GM12892 (cell line): ENCODE data around the gene PDGFC.

ENCODE experiments used
- DNase-seq: peaks from one replicate; pipeline ENCODE4 v3.0.0; 2011; ENCODE audit not compliant: insufficient read length
- FAIRE-seq: peaks from 2 replicates; lab custom pipeline; 2011; peaks lifted over from hg19 to GRCh38; lab: Jason Lieb, UNC
- POLR2A ChIP-seq: IDR thresholded peaks from 2 replicates; pipeline ENCODE4 v1.6.1; 2011; ENCODE audit warnings: low read depth, low read length, control low read depth
- POLR2AphosphoS5 ChIP-seq: IDR thresholded peaks from 2 replicates; pipeline ENCODE4 v1.6.1; 2011; ENCODE audit warnings: low read depth, low read length, control low read depth
- TAF1 ChIP-seq: IDR thresholded peaks from 2 replicates; pipeline ENCODE4 v1.6.1; 2011; ENCODE audit warnings: low read depth, mild to moderate bottlenecking, control low read depth, low read length, borderline replicate concordance

Gene PDGFC

GRCh38 chr4:156767911-156768415, 203.6 kb downstream of the PDGFC start:
- no peak for DNase-seq
- no peak for FAIRE-seq
- TF ChIP-seq TAF1: no peak

GRCh38 chr4:156766846-156767245, 204.8 kb downstream of the PDGFC start:
- FAIRE-seq (no peak), DNase-seq (no peak)
- TF ChIP-seq POLR2AphosphoS5: no peak
- TF ChIP-seq POLR2A: no peak
- no peak for TF ChIP-seq TAF1

GRCh38 chr4:156765277-156765676, 206.3 kb downstream of the PDGFC start:
- FAIRE-seq (no peak), DNase-seq (no peak)
- no peak for TF ChIP-seq TAF1
- TF ChIP-seq POLR2A: no peak
- TF ChIP-seq POLR2AphosphoS5: no peak

GRCh38 chr4:156764846-156765245, 206.8 kb downstream of the PDGFC start:
- FAIRE-seq (no peak), DNase-seq (no peak)
- no peak for TF ChIP-seq POLR2A
- TF ChIP-seq POLR2AphosphoS5: no peak
- no peak for TF ChIP-seq TAF1

- DNase-seq (no peak), FAIRE-seq (no peak)
- TF ChIP-seq POLR2A (no peak), TAF1 (no peak), POLR2AphosphoS5 (no peak)
Observed at GRCh38 chr4:156764145-156764544, 207.5 kb downstream of the PDGFC start.

GRCh38 chr4:156763511-156763910, 208.1 kb downstream of the PDGFC start:
- FAIRE-seq (no peak), DNase-seq (no peak)
- TF ChIP-seq POLR2AphosphoS5 (no peak), POLR2A (no peak), TAF1 (no peak)

- FAIRE-seq: no peak
- TF ChIP-seq POLR2A (no peak), TAF1 (no peak), POLR2AphosphoS5 (no peak)
Observed at GRCh38 chr4:156762851-156763250, 208.7 kb downstream of the PDGFC start.

GRCh38 chr4:156756118-156756517, 215.5 kb downstream of the PDGFC start:
- FAIRE-seq (no peak), DNase-seq (no peak)
- TF ChIP-seq POLR2AphosphoS5 (no peak), TAF1 (no peak), POLR2A (no peak)

More at GRCh38 chr4:156762851-156763250, 208.7 kb downstream of the PDGFC start:
- no peak for DNase-seq

GRCh38 chr4:156754832-156755570, 216.6 kb downstream of the PDGFC start:
- DNase-seq (no peak), FAIRE-seq (no peak)
- TF ChIP-seq POLR2A (no peak), TAF1 (no peak)

GRCh38 chr4:156751486-156751885, 220.1 kb downstream of the PDGFC start:
- FAIRE-seq: no peak
- TF ChIP-seq POLR2AphosphoS5 (no peak), TAF1 (no peak), POLR2A (no peak)
- DNase-seq: no peak

GRCh38 chr4:156749426-156750403, 221.9 kb downstream of the PDGFC start:
- DNase-seq (no peak), FAIRE-seq (no peak)
- TF ChIP-seq POLR2A (no peak), POLR2AphosphoS5 (no peak), TAF1 (no peak)

GRCh38 chr4:156746111-156746510, 225.5 kb downstream of the PDGFC start:
- no peak for FAIRE-seq
- no peak for TF ChIP-seq POLR2AphosphoS5
- TF ChIP-seq TAF1: no peak
- TF ChIP-seq POLR2A: no peak
- no peak for DNase-seq

GRCh38 chr4:156738766-156739165, 232.8 kb downstream of the PDGFC start:
- DNase-seq: no peak
- TF ChIP-seq POLR2A (no peak), TAF1 (no peak), POLR2AphosphoS5 (no peak)
- FAIRE-seq: no peak
